MV-4-11 (cell line): ENCODE data around the gene SNAI3.

Experiments used
- DNase-seq: peaks from one replicate; lab custom pipeline; 2025; lab: John Stamatoyannopoulos, UW

Gene SNAI3

DNA sequence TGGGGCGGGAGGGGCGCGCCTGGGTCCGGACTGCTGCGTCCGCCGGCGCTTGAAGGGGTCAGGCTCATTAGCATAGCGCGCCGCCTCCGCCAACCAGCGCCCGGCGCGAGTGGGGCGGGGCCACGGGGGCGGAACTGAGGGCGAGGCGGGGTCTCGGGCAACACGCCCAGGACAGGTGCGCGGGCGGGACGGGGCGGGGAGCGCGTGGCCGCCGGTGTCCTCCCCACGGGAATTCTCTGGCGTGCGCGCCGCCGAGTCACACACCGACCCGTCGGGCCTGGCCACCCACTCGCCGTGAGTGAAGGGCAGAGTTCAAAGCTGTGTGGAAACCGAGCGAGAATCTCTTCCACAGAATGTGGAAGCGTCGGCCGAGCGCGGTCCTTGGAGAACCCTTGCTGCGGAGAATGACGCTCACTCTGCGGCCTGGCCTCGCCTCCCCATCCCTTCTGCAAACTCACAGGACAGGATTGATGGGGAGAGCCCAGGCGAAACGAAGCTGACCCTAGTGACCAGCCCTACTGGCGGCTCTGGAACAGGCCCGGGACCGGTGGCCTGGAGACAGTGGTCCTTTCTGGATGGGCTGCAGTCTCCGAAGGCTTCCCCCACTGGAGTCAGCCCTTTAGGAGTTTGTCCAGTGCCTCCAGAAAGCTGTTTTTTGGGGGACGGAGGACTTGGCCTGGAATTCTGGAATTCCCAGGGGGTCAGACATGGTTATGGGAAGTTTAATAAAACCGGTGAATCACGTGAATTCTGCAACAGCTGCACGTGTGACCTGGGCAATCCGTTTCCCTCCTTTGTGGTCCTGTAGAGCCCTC lies at the start of gene SNAI3:
SNAI3 (minus strand) TSS at position 69 of the 815 bp plus-strand sequence. CDS start 101 bp downstream, outside the sequence.
- peak; percentile 72 for DNase-seq

DNA sequence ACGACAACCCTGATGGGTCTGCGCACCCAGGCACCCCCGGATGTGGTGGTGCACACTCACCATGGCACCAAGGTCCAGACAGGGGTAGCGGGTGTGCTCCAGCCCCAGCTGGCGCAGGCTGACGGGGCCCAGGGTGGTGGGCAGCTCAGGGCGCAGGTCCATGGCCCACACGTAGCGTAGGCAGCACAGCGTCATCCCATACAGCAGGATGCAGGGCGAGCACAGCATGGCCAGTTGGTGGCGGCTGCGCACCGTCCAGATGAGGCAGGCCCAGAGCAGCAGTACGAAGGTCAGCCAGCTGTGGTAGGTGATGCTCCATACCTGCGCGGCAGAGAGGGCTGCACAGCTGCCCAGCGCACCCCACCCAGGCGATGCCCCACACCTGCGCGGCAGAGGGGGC lies 49.8 kb upstream of the SNAI3 start:
- no peak for DNase-seq

DNA sequence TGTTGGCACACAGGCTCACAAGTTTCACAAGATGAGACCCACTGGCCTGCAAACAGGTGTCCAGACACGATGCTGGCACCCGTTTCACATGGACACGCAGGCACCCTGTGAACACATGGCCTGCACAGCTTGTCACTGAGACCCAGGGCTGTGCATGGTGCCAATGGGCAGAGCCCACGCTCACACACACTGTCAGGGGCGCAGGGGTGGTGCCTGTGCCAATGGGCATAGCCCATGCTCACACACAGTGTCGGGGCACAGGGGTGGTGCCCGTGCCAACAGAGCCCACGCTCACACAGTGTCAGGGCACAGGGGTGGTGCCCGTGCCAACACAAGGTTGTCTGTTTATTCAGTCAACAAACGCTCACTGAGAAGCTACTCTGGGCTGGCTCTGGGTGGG lies 49.3 kb upstream of the SNAI3 start:
- DNase-seq: no peak

DNA sequence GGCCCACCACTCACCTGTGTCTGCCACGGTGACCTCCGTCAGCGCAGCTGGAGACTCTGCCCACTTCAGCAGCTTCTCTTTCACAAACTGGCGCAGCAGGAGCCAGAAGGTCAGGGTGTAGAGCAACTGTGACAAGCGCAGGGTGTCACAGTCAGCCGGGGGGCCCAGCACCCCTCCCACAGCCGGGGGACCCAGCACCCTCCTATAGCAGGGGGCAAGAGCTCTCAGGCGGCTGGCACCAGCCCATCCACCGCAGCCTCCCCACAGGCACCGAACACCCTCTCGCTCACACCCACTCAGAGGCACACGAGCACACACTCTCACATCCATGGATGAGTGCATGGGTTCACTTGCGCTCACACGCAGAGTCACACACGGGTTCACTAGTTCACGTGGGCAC lies 48.8 kb upstream of the SNAI3 start:
- no peak for DNase-seq

DNA sequence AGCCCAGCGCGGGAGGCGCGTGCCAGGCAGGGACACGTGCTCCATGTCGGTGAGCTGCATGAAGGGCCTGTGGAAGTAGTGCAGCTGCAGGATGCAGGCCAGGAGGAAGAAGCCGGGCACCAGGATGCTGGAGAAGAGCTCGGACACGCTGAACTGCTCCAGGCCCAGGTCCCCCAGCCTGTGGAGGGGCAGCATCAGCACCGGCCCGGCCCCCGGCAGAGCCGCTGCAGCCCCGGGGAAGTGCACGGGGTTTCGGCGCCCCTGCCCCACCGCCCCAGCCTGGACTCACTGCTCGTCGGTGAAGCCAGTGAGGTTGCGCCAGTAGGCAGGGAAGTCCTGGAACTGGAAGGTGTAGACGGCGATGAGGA lies 48.0 kb upstream of the SNAI3 start:
- no peak for DNase-seq

DNA sequence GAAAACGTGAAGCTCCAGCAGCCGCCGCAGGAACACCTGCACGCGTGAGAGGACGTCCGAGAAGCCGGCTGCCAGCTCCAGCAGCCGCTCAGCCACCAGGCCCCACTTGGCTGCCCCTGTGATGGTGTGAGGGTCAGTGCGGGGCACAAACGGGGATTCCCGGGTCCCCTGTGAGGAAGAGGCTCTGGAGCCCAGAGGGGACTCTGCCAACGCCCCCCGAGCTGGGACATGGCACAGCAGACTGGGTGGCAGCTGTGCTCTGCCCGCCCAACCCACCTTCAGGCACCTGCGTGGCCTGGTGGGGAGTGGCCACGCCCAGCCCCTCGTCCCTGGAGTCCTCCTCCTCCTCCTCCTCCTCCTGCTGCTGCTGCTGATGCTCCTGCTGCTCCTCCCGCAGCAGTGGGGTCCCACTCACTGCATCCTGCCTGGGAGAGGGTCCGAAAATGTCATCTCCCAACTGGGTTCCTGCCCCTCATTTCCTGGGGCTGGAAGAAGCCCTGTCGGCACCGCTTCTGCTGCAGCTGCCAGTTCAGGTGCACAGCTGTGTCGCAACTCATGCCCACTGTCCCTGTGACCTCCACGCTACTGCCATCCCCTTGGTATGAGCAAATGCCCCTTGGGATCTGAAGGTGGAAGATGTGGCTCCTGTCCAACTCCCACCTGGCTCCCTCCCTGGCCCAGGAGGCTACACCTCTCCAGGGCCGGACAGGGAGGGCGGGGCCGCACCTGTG lies 47.5 kb upstream of the SNAI3 start:
- no peak for DNase-seq

DNA sequence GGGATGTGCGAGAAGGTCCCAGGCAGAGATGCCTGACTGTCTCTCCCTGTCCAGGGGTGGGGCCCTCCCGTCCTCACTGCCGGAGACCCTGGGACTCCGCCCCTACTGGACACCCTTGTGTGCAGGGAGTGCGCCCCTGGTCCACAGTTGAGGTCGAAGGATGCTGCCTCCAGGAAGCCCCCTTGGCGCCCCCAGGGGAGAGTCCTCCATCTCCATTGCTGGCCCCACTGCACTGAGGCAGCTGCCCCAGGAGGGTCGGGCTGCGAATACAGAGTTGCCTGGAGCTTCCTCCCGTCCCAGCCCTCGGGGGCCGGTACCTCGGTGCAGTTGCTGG lies 46.6 kb upstream of the SNAI3 start:
- DNase-seq: no peak

DNA sequence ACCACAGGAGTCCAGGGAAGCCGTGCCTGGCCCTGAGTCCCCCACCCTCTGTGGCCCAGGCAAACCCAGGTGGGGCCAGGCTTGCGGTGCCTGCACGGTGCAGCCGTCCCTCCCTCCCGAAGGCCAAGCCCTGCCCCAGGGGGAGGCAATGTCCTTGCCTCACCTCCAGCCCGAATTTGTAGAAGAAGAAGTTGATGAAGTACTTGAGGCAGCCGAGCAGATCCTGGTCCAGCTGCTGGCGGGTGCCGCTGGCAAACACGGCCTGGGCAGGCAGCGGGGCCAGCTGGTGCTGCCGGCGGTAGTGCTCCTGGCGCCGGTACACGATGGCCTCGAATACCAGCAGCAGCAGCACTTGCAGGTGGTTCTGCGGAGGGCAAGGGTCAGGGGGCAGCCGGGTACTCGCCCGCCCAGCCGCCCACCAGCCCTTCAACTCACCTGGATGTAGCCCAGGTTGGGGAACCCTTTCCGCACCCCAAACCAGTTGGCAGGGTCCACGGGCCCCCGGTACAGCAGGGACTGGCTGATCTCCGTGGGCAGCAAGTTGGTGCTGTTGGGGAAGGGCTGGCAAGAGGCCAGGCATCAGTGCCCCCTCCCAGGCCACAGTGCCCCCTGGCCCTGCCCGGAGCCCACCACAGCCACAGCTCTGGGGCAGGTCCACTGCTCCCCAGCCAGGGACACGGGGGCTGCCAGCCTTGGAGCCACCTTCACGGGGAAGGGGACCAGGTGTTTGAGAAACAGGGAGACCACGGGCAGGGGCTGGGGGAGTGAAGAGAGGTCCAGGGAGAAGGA lies 46.1 kb upstream of the SNAI3 start:
- no peak for DNase-seq

DNA sequence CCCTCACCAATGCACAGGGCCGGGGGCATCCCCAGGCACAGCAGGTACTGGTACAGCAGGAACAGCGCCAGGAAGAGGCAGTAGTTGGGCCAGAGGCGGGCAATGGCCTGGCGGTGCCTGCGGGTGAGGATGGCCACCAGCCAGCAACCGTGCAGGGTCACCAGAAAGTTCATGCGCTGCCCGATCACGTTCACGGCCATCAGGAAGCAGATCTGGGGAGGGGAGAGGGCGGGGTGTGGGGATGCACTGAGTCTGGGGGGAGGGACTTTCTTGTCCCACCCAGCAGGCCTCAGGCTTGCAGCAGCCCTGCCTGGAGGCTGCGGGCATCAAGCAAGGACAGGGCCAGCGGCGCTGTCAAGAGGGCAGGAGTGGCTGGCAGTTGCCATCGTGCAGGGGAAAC lies 45.4 kb upstream of the SNAI3 start:
- no peak for DNase-seq

DNA sequence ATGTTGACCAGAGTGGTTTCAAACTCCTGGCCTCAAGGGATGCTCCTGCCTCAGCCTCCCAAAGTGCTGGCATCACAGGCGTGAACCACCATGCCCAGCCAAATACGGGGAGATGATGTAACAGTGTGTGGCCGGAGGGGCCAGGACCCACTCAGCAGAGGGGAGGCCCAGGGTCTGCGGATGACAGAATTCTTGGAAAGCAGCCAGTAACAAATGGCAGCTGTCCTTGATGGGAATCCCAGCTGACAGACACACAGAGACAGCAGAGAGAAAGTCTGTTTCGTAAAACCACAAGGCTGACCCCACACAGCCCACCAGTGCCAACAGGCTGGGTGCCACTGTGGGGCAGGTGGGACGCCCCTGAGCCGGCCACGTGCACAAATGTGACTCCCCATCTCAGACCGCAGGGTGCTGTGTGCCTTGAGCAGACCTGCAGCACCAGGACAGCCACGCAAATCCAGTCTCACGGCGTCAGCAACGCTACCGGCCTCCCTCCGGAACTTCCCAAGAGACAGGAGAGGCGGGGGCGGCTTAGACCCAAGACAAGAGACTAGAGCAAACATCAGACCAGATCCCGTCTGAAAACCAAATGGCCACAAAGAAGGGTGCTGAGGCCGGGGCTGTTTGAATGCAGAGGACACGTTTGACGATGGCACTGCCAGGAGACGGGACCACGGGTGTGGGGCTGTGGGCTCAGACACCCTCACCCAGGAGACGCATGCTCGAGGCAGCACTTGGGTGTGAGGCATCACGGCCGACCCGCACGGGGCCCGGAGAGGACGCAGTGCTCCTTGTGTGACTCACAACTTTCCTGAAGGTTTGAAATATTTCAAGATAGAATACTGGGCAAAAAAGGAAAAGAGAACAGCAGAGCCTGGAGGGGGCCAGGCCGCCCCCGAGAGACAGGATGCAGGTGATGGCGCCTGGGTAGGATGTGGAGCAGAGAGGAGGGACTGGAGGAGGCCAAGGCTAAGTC lies 44.6 kb upstream of the SNAI3 start:
- DNase-seq: no peak

DNA sequence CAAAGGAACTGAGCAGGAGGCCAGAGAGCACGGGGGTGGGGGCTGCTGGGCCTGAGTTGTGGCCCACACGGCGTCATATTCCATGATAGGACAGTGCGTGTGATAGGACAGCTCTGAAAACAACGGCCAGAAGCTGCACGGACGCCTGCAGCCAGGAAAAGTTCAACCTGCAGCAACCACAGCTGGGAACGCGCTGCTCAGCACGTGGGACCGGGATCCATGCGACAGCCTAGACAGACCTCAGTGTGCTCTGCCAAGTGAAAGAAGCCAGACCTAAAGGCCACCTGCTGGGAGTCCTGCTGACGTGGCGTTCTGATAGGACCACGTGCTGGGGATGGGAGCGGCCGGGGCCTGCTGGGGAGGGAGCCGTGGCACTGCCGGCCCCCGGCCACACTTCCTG lies 41.6 kb upstream of the SNAI3 start:
- DNase-seq: no peak

DNA sequence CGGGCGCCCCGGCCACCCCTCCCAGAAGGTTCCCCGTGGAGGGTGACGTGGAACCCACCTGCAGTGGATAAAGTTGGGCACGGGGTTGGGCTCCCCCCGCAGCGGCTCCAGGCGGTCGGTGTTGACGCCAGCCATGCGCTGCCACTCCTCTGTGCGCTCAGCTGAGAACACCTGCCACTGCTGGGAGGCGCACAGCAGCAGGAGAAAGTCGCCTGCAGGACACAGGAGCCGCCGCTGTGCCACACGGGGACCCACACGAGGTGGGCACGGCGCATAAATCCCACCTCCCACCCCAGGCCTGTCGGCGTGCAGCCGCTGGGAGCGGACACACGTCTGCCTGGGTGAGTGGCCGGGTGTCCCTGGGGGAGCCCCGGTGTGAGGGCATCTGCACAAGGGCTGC lies 40.7 kb upstream of the SNAI3 start:
- no peak for DNase-seq

DNA sequence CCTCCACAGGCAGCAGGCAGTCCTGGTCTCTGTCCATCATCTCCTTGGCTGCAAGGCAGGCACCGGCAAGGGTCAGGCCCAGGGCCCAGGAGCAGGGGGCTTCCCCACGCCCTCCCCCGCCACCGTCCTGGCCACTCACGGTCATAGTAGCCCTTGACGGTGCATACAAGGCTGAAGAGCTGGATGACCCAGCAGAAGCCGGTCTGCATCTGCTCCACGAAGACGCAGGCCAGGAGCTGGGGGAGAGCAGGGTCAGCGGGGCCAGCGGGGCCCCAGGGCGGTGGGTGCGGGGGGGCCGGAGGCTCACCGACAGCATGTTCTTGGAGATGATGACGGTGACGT lies 40.1 kb upstream of the SNAI3 start:
- no peak for DNase-seq

DNA sequence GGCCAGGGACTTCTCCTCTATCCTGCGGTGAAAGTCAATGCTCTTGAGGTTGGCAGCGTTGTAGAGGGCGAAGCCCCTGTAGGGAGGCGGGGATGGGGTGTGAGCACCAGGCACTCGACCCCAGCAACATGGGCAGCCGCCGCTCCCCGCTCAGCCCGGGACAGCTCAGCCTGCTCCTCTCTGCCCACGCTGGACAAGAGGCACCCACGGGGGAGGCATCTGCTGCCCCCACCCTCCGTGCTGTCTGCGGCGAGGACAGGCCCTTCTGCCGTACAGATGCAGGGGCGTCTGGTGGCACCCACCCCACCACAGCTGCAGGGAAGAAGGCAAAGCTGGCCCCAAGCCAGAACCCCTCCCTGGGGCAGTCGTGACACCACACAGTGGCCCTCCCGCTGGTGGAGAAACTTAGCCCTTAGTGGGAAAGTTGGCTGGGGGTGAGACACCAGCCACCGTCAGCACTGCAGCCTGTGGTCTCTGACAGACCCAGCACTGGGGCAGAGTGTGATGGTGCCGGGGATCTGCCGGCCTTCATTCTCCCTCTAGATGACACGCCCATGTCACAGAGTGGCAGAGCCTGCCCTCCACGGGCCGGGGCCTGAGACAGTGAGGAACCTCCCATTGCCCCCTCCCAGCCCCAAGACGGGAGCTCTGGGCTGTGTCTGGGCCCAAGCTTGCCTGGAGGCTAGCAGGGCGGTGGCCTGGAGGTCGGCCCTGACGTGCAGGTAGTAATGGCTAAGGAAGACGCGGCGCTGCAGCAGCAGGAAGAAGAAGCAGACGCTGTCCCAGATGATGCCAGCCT lies 39.5 kb upstream of the SNAI3 start:
- no peak for DNase-seq

DNA sequence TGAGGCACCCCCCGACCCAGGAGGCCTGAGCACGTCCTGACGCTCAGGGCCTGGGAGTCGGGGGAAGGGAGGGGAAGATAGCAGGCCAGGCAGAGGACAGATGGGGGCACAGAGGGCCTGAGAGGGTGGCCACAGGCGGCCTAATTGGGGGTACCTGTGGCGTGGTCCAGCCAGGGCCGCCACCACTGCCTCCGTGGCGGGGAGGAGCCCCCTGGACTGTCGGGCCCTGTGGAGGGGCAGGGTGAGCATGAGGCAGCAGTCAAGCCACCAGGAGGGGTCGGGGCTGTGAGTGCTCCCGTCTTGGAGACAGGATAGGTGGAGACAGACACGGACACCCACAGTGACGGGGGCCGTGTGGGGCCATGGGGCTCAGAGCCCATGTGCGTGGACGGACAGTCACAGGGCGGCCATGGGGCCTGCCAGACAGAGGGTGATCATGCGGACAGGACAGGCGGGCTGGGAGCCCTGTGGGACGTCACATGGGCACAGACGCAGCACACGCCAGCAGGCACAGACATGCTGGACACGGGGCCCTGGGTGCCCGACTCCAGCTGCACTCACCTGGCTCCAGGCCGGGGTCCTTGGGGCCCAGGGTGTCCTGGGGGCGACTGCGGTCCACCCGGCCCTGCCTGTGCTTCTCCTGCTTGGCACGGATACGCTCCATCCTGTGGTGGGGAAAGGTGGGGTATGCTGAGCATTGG lies 38.7 kb upstream of the SNAI3 start:
- DNase-seq: no peak

DNA sequence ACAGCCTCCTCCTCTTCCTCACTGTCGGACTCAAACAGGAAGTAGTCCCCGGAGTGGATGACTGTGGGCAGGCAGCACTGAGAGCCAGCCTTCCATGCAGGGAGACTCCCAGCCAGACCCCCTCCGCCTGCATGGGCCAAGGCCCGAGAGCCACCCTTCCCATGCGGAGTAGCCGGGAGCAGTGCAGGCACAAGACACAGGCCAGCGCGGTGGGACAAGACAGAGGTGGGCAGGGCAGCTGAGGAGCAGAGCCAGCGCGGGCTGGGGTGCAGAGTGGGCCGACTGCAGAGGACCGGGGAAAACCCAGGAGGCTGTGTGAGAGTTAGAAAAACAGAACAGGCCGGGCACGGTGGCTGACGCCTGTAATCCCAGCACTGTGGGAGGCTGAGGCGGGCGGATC lies 37.6 kb upstream of the SNAI3 start:
- no peak for DNase-seq

DNA sequence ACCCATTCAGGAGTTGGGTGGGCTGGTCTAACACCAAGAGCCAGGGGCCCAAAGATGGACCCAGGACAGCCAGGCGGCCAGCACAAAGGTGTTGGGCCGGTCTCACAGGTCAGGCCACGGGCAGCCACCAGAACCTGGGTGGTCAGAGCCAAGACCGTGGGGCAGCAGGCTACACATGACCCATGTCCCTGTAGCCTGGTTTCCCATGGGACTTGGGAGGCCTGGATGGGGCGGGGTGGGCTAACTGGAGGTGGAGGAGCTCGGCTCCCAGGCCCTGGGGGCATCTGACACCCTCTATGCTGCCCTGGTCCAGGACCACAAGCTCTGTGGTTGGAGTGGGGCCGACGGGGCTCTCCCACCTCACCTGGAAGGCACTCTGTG lies 37.2 kb upstream of the SNAI3 start:
- no peak for DNase-seq

DNA sequence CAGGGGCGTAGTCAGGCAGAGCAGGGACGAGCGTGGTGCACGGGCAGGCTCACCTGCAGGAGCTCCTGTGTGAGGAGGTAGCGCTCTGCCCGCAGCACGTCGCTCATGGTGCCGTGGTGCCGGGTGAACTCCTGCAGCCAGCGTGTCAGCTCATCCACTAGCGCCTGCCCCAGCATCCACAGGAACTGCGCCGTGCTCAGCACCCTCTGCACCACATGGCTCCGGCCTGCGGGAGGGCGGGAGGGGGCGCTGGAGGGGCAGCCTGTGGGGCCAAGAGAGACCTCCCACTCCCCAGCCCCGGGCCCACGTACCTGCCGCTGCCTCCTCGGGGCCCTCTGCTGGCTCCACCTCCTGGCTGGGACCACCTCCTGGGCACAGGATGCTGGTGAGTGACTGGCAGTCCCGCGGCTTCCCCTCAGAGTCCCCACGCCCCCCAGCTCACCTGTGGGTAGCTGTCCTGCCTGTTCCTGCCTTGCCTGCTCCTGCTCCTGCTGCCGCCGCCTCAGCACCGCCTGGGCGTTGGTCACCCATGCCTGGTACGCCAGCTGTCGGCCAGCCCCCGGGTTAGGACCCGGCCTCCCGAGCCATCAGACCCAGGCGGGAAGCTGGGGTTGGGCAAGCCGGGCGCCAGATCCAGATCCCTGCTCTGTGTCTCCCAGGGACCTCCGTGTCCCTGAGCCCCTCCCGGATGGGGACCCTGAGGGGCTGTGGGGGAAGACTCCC lies 36.6 kb upstream of the SNAI3 start:
- no peak for DNase-seq

DNA sequence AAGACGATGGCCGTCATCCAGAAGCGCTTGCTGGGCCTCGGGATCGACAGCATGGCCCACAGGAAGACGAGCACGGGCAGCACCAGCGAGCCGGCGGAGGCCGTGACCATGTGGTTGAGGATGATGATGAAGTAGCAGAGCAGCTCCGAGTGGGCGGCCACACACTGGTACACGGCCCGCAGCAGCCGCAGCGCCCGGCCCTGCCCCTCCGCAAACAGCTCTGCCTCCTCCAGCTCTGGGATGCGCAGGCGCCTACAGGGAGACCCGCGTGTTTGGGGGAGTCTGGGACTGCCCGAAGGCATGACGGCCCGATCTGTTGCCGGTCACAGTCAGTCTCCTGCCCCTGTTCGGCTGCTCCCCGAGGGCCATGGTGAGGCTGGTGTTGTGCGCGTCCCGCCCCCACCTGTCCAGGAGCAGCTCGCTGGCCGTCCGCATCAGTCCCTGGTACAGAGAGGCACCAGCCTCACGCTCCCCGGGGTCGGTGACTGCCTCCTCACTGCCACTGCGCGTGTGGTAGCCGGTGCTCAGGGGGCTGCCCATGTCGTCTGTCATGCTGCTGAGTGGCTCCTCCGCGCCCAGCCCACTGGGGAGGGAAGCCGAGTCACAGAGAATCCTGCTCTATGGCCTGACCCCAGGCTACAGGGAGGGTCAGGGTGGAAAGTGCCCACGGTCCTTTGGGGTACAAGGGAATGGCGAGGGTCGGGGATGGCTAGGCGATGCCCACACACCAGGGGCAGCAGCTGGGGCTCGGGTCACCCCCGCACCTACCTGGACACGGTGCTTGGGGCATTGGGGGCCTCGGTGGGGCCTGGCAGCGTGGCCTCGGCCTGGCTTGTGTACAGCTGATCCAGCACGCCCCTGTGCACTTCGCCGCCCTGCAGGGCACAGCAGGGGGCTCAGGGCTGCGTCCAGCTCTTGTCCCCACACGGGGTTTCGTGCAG lies 35.8 kb upstream of the SNAI3 start:
- DNase-seq: no peak
